ENCODE measurements around the gene CDH4. TPM values are rescaled to one million over a fixed set of nuclear protein-coding genes. Genes with fewer than 3 reads are reported as not detected.

CDH4 gene
- total and polyA plus RNA-seq, 9 of the 15 experiments (the other 6 are each of a cell fraction or from before 2014, with no cell fraction given): 0.04 TPM; not detected in 8

- WGBS (ENCODE audit: insufficient coverage, low coverage, missing lambda C conversion rate): 2% methylated on average over 14 of the region's 14 CpGs
Observed at GRCh38 chr20:61685462-61685861, 433.4 kb downstream of the CDH4 start.

More at GRCh38 chr20:61685462-61685861, 433.4 kb downstream of the CDH4 start:
- Histone ChIP-seq H3K27ac (ENCODE audit: extremely low read depth, low read depth, low read length) (no peak overlapping the region), H3K9me3 (replicated peaks; ENCODE audit: control insufficient read depth, insufficient read depth, low read depth, low read length) (no peaks in the 10 kb centered on the region; the same call in 1 of the 2 replicates), H3K4me2 (ENCODE audit: insufficient read depth, low read length) (no peak overlapping the region), H3K4me1 (replicated peaks in 1 of 2; ENCODE audit: control insufficient read depth in 2 of 2, insufficient read depth in 2 of 2, low read length in 2 of 2) (no peaks in the 10 kb centered on the region), H3K9ac (ENCODE audit: insufficient read depth in 1 of 2, low read depth in 2 of 2, low read length in 2 of 2) (no peak overlapping the region), H3K27me3 (ENCODE audit: control insufficient read depth in 2 of 2, insufficient read depth in 2 of 2, low read length in 2 of 2) (peaks cover 16 to 44% of the 10 kb centered on the region in 2 experiments; a peak in 4 of 5 replicates), H4K20me1 (replicated peaks; ENCODE audit: control insufficient read depth, insufficient read depth, low read length) (no peaks in the 10 kb centered on the region), H3K9me1 (ENCODE audit: control insufficient read depth, insufficient read depth, low read length) (no peaks in the 10 kb centered on the region), H3K79me2 (ENCODE audit: control insufficient read depth, insufficient read depth, low read length) (no peaks in the 10 kb centered on the region), H3K4me3 (no peak overlapping the region), H2AFZ (ENCODE audit: low read depth, low read length) (no peak overlapping the region), H3K36me3 (ENCODE audit: control insufficient read depth, insufficient read depth, low read length) (no peaks in the 10 kb centered on the region)
- TF ChIP-seq ERF (CRISPR knock-in tag; IDR thresholded peaks at IDR 0.05) (no peak), TARDBP (IDR thresholded peaks at IDR 0.05) (no peak), FOXJ2 (tag; IDR thresholded peaks at IDR 0.05) (no peak), ZZZ3 (IDR thresholded peaks at IDR 0.05) (no peak)
- TF ChIP-seq, protein P1, sequence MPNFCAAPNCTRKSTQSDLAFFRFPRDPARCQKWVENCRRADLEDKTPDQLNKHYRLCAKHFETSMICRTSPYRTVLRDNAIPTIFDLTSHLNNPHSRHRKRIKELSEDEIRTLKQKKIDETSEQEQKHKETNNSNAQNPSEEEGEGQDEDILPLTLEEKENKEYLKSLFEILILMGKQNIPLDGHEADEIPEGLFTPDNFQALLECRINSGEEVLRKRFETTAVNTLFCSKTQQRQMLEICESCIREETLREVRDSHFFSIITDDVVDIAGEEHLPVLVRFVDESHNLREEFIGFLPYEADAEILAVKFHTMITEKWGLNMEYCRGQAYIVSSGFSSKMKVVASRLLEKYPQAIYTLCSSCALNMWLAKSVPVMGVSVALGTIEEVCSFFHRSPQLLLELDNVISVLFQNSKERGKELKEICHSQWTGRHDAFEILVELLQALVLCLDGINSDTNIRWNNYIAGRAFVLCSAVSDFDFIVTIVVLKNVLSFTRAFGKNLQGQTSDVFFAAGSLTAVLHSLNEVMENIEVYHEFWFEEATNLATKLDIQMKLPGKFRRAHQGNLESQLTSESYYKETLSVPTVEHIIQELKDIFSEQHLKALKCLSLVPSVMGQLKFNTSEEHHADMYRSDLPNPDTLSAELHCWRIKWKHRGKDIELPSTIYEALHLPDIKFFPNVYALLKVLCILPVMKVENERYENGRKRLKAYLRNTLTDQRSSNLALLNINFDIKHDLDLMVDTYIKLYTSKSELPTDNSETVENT (CRISPR knock-in tag; IDR thresholded peaks at IDR 0.05): no peak
- intact Hi-C loops (cut with micrococcal nuclease) (no loop called here), in situ Hi-C loops (cut with MboI) (no loop called here)
- DNase-seq (ENCODE audit: extremely low read depth in 1 of 4, low spot score in 3 of 4) (no peak), ATAC-seq (no peak), FAIRE-seq (no peak)
- BruUV-seq (replicated peaks): no TSS peak
- ChIA-PET CTCF (ENCODE audit: low intra/inter-chr PET ratio) (no interaction called here), POLR2A (interaction anchor here (0.6 kb wide), 1 partner anchor 19 kb away, joined by 3 read pairs; no protein-coding TSS in a partner anchor)
